Suprapubic skin (tissue), 4 donors: ENCODE results near the gene SIGLEC6.

ENCODE experiments used
- POLR2A ChIP-seq, 2 donors: fragments of 450-650 bp; IDR thresholded peaks; one replicate each; pipeline ENCODE4 v1.6.1; 2017; ENCODE audit warnings: antibody characterized with exemption in 2 of 2, mild to moderate bottlenecking in 2 of 2, moderate library complexity in 2 of 2
- POLR2AphosphoS5 ChIP-seq, 3 donors: sonication (generic); formaldehyde crosslinking; IDR thresholded peaks; one replicate each; pipeline ENCODE4 v1.6.1; 2017; ENCODE audit warnings: antibody characterized with exemption in 3 of 3

DNA sequence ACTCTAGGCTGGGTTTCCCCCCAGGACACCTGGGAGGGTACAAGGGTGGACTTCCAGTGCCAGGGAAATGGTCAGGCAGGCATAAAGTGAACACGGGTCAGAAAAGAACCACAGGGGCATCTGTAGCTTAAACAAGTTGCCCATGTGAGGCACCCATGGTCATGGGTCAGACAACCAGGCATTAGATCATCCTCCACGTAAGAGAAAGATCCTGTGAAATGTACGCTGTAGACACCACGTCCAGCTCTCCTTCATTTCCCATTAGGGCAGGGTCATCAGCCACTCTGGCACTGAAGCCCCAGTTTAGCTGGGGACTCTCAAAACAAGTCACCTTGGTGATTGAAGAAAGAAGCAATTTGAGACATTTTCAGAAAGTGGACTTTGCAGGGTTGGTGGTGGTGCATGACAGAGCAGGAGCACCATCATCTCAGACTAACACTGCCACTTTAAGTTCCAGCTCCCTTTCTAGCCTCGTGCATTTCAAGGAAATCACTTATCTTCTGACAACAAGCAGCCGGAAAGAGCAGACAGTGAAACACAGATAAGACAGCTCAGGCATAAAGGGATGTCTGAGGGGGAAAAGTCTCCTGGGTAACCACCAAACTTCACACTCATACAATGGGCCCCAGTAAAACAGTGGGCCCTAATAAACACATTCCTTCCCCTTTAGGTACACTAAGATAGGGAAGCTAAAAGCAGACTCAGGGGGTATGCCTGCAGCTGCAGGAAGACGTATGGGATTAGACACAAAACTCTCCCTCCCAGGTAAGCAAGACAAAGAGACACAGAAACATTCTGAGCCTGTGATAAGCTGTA lies 16.1 kb upstream of the SIGLEC6 start:
- TF ChIP-seq POLR2AphosphoS5 (IDR thresholded peaks at IDR 0.05) (no peak), POLR2A (IDR thresholded peaks at IDR 0.05) (no peak)
